Activated CD4-positive, alpha-beta T cell treated with anti-CD3 and anti-CD28 coated beads, Interleukin-2, amount 10 ng/mL, durations not matched to agents 24 days and 14 days (primary cell): Measurements from ENCODE around the gene WDR53. TPM values are rescaled to one million over a fixed set of nuclear protein-coding genes. Genes with fewer than 3 reads are reported as not detected.

Experiments
- total RNA-seq: library from RNA; stranded (reverse); gene quantifications from 2 replicates; pipeline ENCODE4 v1.2.3, GENCODE V29; 2022

The WDR53 gene
- total RNA-seq, 1 donor from 2014 or later = 24.5 TPM

Other genes with a start within 250 kb of the WDR53 start
- gene TM4SF19, start 230.2 kb downstream of the WDR53 start, total RNA-seq = not detected in 2 replicates
- 65.5 and 70.8 TPM in 2 replicates for gene UBXN7, start 136.1 kb downstream of the WDR53 start, total RNA-seq
- 32.8 and 33.3 TPM in 2 replicates for gene RNF168, start 64.8 kb downstream of the WDR53 start, total RNA-seq
- gene SMCO1, start 53.2 kb downstream of the WDR53 start, total RNA-seq = not detected in 2 replicates
- 25.5 and 25.9 TPM in 2 replicates for gene FBXO45, start 106 bp upstream of the WDR53 start, total RNA-seq
- gene NRROS, start 71.1 kb upstream of the WDR53 start, total RNA-seq = 38.2 and 39.0 TPM in 2 replicates
- gene CEP19, start 143.7 kb upstream of the WDR53 start, total RNA-seq = 3.9 and 4.0 TPM in 2 replicates
- 54.3 and 54.5 TPM in 2 replicates for gene PIGX, start 143.8 kb upstream of the WDR53 start, total RNA-seq
- 81.1 and 92.5 TPM in 2 replicates for gene PAK2, start 171.3 kb upstream of the WDR53 start, total RNA-seq